Activated CD4-positive, alpha-beta memory T cell treated with anti-CD3 and anti-CD28 coated beads for 36 hours (primary cell): ENCODE measurements around the gene KLHL22. TPM values are rescaled to one million over a fixed set of nuclear protein-coding genes. Genes with fewer than 3 reads are reported as not detected.
"Not testable (repeated sequence)": the region's sequence is repeated elsewhere in the genome, so short reads cannot be mapped to it uniquely, and the experiment has no call there.

Experiments
- CTCF ChIA-PET: fragments of 350-600 bp; sonication (Branson Sonifier 250); formaldehyde crosslinking; loops from one replicate; lab custom pipeline; 2021; ENCODE audit warnings: antibody characterized with exemption, inconsistent platforms; lab: Charles Lee
- POLR2A ChIA-PET: fragments of 350-600 bp; sonication (Branson Sonifier 250); formaldehyde crosslinking; loops from one replicate; lab custom pipeline; 2021; ENCODE audit warnings: antibody characterized with exemption; lab: Charles Lee
- DNase-seq: peaks from one replicate; pipeline ENCODE4 v3.0.0-alpha.2; 2020
- H3K27ac Mint-ChIP-seq: one replicate; pipeline ENCODE4 v1.8.0; 2021; ENCODE audit warnings: mixed read lengths
- H3K27me3 Mint-ChIP-seq: one replicate; pipeline ENCODE4 v1.8.0; 2021; ENCODE audit warnings: mixed read lengths
- H3K36me3 Mint-ChIP-seq: one replicate; pipeline ENCODE4 v1.8.0; 2021; ENCODE audit warnings: mixed read lengths
- H3K4me1 Mint-ChIP-seq: one replicate; pipeline ENCODE4 v1.8.0; 2021; ENCODE audit warnings: low read depth, mixed read lengths
- H3K4me3 Mint-ChIP-seq: one replicate; pipeline ENCODE4 v1.8.0; 2021; ENCODE audit warnings: mild to moderate bottlenecking, mixed read lengths
- H3K9me3 Mint-ChIP-seq: one replicate; pipeline ENCODE4 v1.8.0; 2021; ENCODE audit warnings: mixed read lengths
- intact Hi-C: fragments of 100-400 bp; cut with micrococcal nuclease; formaldehyde crosslinking; loops from one replicate; pipeline ENCODE4 v1.15.1; 2023
- total RNA-seq, 2 experiments: library from RNA; stranded (reverse); gene quantifications; one replicate each; pipeline ENCODE4 v1.2.3, GENCODE V29; 2021

Gene KLHL22
- total RNA-seq, 2 experiments from 2014 or later = 23.3 to 25.5 TPM

DNA sequence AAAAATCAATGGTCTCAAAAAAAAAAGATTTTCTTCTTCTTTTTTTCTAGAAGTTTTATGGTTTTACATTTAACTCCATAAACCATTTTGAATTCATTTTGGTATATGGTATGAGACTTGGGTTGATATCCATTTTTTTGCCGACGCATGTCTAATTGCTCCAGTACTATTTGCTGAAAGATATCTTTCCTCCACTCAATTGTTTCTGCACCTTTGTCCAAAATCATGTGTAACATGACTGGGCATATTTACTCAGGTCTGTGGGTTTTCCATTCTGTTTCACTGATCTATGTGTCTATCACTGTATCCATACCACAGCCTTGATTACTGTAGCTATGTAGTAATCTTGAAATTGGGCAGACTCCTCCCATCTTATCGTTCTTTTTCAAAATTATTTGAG lies 42.4 kb downstream of the KLHL22 start:
- H3K4me3 Mint-ChIP-seq = no peak overlapping the region
- no peaks in the 10 kb centered on the region for H3K27me3 Mint-ChIP-seq
- peaks cover 19% of the 10 kb centered on the region for H3K4me1 Mint-ChIP-seq
- ChIA-PET POLR2A (no interaction called here), CTCF (interaction anchor here (4.9 kb wide), 1 partner anchor 34 kb away, joined by 92 read pairs; no protein-coding TSS in a partner anchor)
- H3K27ac Mint-ChIP-seq = no peak overlapping the region
- H3K9me3 Mint-ChIP-seq = no peaks in the 10 kb centered on the region
- intact Hi-C loops = no loop called here
- H3K36me3 Mint-ChIP-seq = peaks cover 11% of the 10 kb centered on the region
- DNase-seq = no peak

GRCh38 chr22:20451920-20452319 lies 43.7 kb downstream of the KLHL22 start:
- Mint-ChIP-seq H3K27me3 (no peaks in the 10 kb centered on the region), H3K36me3 (peaks cover 10% of the 10 kb centered on the region), H3K4me3 (no peak overlapping the region), H3K27ac (no peak overlapping the region), H3K9me3 (no peaks in the 10 kb centered on the region), H3K4me1 (peaks cover 19% of the 10 kb centered on the region)
- no peak for DNase-seq
- intact Hi-C loops = no loop called here
- ChIA-PET CTCF (no interaction called here), POLR2A (no interaction called here)

DNA sequence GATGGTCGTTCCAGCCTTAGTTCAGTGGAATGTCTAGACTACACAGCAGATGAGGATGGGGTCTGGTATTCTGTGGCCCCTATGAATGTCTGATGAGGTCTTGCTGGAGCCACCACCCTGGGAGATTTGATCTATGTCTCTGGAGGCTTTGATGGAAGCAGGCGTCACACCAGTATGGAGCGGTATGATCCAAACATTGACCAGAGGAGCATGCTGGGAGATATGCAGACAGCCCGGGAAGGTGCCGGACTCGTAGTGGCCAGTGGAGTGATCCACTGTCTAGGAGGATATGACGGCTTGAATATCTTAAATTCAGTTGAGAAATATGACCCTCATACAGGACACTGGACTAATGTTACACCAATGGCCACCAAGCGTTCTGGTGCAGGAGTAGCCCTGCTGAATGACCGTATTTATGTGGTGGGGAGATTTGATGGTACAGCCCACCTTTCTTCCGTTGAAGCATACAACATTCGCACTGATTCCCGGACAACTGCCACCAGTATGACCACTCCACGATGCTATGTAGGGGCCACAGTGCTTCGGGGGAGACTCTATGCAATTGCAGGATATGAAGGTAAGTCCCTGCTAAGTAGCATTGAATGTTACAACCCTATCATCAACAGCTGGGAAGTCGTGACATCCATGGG lies 44.3 kb downstream of the KLHL22 start:
- H3K9me3 Mint-ChIP-seq, H3K4me3 Mint-ChIP-seq, POLR2A ChIA-PET, DNase-seq, H3K27me3 Mint-ChIP-seq, H3K27ac Mint-ChIP-seq, intact Hi-C loops, H3K36me3 Mint-ChIP-seq, CTCF ChIA-PET: not testable (repeated sequence)
- H3K4me1 Mint-ChIP-seq = peaks cover 13% of the 10 kb centered on the region

- Mint-ChIP-seq H3K27ac (no peak overlapping the region), H3K4me1 (peaks cover 5% of the 10 kb centered on the region), H3K27me3 (no peaks in the 10 kb centered on the region), H3K4me3 (no peak overlapping the region), H3K9me3 (no peaks in the 10 kb centered on the region), H3K36me3 (peaks cover 7% of the 10 kb centered on the region)
- POLR2A ChIA-PET = no interaction called here
- CTCF ChIA-PET = interaction anchor here (2.8 kb wide), 1 partner anchor 32 kb away, joined by 8 read pairs; no protein-coding TSS in a partner anchor
- intact Hi-C loops = no loop called here
- DNase-seq = no peak
Observed at GRCh38 chr22:20450551-20450906, 45.1 kb downstream of the KLHL22 start.

DNA sequence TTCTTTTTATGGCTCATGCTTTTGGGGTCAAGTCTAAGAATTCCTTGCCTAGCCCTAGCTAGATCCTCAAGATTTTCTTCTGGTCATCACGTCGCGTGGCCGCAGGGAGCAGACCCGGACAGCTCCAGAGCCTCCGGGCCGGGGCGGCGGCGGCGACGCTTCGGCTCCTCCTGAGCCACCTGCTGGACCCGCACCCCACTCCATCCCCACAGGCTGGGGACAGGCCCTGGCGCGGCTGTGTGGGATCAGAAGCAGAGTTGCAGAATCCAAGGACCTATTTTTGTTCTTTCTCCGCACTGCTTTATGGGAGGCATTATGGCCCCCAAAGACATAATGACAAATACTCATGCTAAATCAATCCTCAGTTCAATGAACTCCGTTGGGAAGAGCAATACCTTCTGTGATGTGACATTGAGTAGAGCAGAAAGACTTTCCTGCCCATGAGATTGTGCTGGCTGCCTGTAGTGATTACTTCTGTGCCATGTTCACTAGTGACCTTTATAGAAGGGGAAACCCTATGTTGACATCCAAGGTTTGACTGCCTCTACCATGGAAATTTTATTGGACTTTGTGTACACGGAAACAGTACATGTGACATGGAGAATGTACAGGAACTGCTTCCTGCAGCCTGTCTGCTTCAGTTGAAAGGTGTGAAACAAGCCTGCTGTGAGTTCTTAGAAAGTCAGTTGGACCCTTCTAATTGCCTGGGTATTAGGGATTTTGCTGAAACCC lies 45.6 kb downstream of the KLHL22 start:
- Mint-ChIP-seq H3K4me1 (peaks cover 5% of the 10 kb centered on the region), H3K36me3 (peaks cover 6% of the 10 kb centered on the region), H3K27ac (no peak overlapping the region), H3K4me3 (no peak overlapping the region), H3K27me3 (no peaks in the 10 kb centered on the region), H3K9me3 (no peaks in the 10 kb centered on the region)
- ChIA-PET POLR2A (no interaction called here), CTCF (interaction anchor here (2.8 kb wide), 1 partner anchor 32 kb away, joined by 8 read pairs; no protein-coding TSS in a partner anchor)
- no peak for DNase-seq
- intact Hi-C loops = no loop called here

DNA sequence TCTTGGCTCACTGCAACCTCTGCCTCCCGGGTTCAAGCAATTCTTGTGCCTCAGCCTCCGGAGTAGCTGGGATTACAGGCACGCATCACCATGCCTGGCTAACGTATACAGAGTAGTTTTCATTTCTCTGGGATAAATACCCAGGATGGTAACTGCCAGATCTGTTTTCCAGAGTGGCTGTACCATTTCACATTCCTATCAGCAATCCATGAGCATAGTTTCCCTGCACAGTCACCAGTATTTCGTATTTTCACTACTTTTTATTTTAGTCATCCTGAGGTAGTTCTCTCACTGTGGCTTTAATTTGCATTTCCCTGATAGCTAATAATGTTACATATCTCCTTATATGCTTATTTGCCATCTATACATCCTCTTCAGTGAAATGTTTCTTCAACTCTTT lies 47.0 kb downstream of the KLHL22 start:
- Mint-ChIP-seq H3K36me3 (peaks cover 4% of the 10 kb centered on the region), H3K9me3 (no peaks in the 10 kb centered on the region), H3K27me3 (no peaks in the 10 kb centered on the region), H3K4me3 (no peak overlapping the region), H3K4me1 (peaks cover 5% of the 10 kb centered on the region), H3K27ac (no peak overlapping the region)
- POLR2A ChIA-PET = no interaction called here
- DNase-seq = no peak
- CTCF ChIA-PET = interaction anchor here (0.6 to 2.8 kb wide), 3 partner anchors 30 to 92 kb away, joined by 3 to 8 read pairs (median 5); no protein-coding TSS in a partner anchor
- intact Hi-C loops = no loop called here

DNA sequence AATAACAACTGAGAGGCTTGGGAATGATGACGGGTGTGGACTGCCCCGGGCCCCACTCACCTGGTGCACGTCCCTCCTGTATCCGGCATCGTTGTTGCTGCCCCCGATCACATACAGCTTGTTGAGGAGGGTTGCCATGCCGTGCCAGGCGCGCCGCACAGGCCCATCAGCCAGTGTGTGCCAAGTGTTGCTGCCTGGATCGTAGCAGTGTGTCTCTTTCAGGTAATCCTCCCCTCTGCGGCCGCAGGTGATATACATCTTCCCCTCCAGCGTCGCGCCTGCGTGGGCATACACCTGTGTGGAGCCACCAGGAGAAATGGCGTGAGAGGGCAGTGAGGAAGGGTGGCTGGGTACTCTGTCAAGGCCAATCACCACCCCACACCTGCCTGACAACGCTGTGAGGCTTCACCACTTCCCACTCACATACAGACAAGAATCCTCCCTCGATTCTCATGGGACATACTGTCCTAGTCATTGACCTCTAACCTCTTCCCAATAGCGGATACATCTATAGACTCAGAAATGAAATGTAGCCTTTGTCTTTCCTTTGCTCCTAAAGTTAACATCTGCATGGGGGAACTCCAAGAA lies 49.1 kb downstream of the KLHL22 start:
- intact Hi-C loops = no loop called here
- no peak for DNase-seq
- POLR2A ChIA-PET = no interaction called here
- Mint-ChIP-seq H3K27ac (no peak overlapping the region), H3K27me3 (no peaks in the 10 kb centered on the region), H3K4me3 (no peak overlapping the region), H3K36me3 (peaks cover 4% of the 10 kb centered on the region), H3K4me1 (peaks cover 5% of the 10 kb centered on the region), H3K9me3 (no peaks in the 10 kb centered on the region)
- CTCF ChIA-PET = interaction anchor here (2.1 kb wide), 1 partner anchor 28 kb away, joined by 7 read pairs; no protein-coding TSS in a partner anchor

GRCh38 chr22:20444325-20444724 lies 51.3 kb downstream of the KLHL22 start:
- Mint-ChIP-seq H3K27me3 (no peaks in the 10 kb centered on the region), H3K4me3 (no peak overlapping the region), H3K27ac (no peak overlapping the region), H3K4me1 (peaks cover 5% of the 10 kb centered on the region), H3K36me3 (peaks cover 4% of the 10 kb centered on the region), H3K9me3 (no peaks in the 10 kb centered on the region)
- DNase-seq = no peak
- intact Hi-C loops = no loop called here
- CTCF ChIA-PET = interaction anchor here (1.1 to 2.1 kb wide), 3 partner anchors 10 to 26 kb away, joined by 4 to 7 read pairs (median 5); no protein-coding TSS in a partner anchor
- POLR2A ChIA-PET = no interaction called here

DNA sequence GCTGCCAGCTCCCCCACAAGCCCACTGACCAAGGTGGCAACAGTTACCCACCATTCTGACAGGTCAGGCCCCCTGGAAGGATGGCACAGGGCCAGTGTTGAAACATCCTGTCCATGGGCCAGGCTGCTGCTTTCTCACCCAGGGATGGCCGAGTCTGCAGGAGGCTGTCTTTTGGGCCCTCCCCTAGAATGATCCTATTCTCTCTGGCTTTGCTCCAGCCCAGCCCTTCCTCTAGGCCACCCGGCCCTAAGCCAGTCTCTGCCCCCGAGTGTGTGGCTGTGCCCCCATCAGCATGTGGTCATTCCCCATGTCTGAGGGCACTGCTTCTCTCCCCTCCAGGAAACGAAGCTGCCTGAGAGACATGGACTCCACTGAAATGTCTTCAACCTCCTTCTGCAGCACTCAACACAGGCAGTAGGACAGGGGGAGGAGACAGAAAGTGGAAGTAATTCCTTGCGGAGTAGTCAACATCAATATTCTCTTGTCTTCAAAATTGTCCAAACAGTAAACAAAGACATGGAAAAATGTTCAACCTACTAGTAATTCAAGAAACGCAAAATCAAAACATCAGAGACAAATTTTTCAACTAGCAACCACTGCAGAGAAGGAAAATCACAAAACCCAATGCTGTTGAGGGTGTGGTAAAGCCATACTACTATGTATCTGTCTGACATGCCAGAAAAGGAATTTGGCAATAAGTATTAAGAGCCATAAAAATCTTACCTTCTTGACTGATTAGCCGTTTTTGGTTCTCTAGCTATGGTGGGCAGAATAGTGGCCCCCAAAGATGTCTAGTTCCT lies 52.9 kb downstream of the KLHL22 start:
- POLR2A ChIA-PET = no interaction called here
- peaks cover 4% of the 10 kb centered on the region for H3K36me3 Mint-ChIP-seq
- no peaks in the 10 kb centered on the region for H3K9me3 Mint-ChIP-seq
- H3K27ac Mint-ChIP-seq = no peak overlapping the region
- H3K27me3 Mint-ChIP-seq = peaks cover 7% of the 10 kb centered on the region
- no peak overlapping the region for H3K4me3 Mint-ChIP-seq
- intact Hi-C loops = no loop called here
- no peak for DNase-seq
- CTCF ChIA-PET = interaction anchor here (1.1 to 2.2 kb wide), 2 partner anchors 14 to 24 kb away, joined by 4 to 16 read pairs; no protein-coding TSS in a partner anchor
- peaks cover 2% of the 10 kb centered on the region for H3K4me1 Mint-ChIP-seq

DNA sequence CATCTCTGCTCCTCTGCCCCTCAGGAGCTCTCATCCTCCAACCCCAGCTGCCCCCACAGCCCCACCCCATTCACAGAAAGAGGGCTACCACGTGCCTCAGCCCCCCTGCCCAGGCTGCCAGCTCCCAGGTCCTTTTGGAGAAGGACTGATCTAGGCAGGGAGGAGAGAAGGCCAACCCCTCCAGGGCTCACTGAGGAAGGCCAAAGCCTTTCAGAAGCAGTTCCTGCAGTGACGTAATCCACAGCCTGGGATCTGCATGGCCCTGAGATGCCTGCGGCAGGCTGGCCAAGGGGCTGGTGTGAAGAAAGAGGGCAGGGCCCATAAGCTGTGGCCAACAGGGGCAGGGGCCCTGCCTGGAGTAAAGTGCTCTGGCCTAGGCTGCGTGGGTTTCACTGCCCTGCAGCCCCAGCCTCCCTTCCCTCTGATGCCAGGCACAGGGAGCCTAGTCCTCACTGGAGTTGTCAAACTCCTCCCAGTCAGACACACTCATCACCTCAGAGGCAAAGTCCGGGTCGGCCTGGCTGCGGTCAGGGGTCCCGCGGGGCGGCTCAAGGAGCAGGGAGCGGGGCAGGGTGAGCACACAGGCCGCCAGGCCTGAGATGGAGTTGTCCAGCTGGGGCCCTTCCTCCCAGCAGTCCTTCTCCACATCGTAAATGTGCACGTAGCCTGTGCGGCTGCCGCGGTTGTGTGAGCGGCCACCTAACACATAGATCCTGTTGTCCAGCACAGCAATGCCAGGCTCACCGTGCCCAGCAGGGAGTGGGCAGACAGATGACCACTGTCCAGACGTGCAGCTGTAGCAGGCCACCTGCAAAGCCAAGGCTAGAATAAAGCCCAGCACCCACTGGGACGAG lies 53.7 kb downstream of the KLHL22 start:
- intact Hi-C loops = no loop called here
- CTCF ChIA-PET = interaction anchor here (2.2 kb wide), 1 partner anchor 15 kb away, joined by 16 read pairs; no protein-coding TSS in a partner anchor
- peaks cover 13% of the 10 kb centered on the region for H3K27me3 Mint-ChIP-seq
- POLR2A ChIA-PET = no interaction called here
- H3K27ac Mint-ChIP-seq = no peak overlapping the region
- H3K4me3 Mint-ChIP-seq = no peak overlapping the region
- H3K9me3 Mint-ChIP-seq = no peaks in the 10 kb centered on the region
- peaks cover 4% of the 10 kb centered on the region for H3K36me3 Mint-ChIP-seq
- no peak for DNase-seq
- H3K4me1 Mint-ChIP-seq = peaks cover 6% of the 10 kb centered on the region
